OCI-LY7 (cell line): ENCODE results near the gene RARB.

Experiments used
- EZH2phosphoT487 ChIP-seq: fragments of 200-600 bp; sonication (generic); IDR thresholded peaks from 2 replicates; pipeline ENCODE4 v1.6.1; 2018; ENCODE audit warnings: low read depth, borderline replicate concordance, mild to moderate bottlenecking, mixed run types, antibody characterized with exemption, low read length, moderate library complexity, mixed read lengths
- TF ChIP-seq, protein P1 (sequence below): fragments of 200-600 bp; sonication (generic); conservative IDR thresholded peaks from 2 replicates; pipeline ENCODE4 v1.5.1; 2014; ENCODE audit warnings: mild to moderate bottlenecking, antibody characterized with exemption, low read length, moderate library complexity, mixed read lengths

DNA sequence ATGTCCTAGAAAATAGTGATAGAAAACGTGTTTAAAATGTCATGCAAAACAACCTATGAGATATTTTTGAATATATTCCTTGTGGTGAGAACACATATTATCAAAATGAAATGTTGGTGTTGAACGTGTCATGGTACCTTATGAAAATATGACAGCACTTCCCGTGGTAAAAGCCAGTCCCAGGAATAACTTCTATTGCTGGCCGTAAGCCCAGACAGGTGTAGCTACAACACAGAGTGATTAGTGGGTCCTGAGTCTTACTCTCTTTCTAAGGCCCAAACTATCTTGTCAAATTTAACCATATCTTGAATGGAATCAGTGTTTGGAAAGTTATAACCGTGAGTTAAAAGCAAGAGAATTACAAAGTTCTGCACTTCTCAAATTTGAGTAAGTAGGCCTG is 24.1 kb downstream of the RARB start:
- TF ChIP-seq, protein P1, sequence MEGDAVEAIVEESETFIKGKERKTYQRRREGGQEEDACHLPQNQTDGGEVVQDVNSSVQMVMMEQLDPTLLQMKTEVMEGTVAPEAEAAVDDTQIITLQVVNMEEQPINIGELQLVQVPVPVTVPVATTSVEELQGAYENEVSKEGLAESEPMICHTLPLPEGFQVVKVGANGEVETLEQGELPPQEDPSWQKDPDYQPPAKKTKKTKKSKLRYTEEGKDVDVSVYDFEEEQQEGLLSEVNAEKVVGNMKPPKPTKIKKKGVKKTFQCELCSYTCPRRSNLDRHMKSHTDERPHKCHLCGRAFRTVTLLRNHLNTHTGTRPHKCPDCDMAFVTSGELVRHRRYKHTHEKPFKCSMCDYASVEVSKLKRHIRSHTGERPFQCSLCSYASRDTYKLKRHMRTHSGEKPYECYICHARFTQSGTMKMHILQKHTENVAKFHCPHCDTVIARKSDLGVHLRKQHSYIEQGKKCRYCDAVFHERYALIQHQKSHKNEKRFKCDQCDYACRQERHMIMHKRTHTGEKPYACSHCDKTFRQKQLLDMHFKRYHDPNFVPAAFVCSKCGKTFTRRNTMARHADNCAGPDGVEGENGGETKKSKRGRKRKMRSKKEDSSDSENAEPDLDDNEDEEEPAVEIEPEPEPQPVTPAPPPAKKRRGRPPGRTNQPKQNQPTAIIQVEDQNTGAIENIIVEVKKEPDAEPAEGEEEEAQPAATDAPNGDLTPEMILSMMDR: no peak
- no peak for TF ChIP-seq EZH2phosphoT487
